Suppressor macrophage treated with lipopolysaccharide for 4 hours (primary cell): ENCODE measurements around the gene POU3F4.
A peak's percentile ranks its signal among the peaks of the same experiment; 100 is the strongest.

Source experiments
- DNase-seq: peaks from one replicate; pipeline ENCODE4 v3.0.0-alpha.2; 2020

POU3F4 gene

DNA sequence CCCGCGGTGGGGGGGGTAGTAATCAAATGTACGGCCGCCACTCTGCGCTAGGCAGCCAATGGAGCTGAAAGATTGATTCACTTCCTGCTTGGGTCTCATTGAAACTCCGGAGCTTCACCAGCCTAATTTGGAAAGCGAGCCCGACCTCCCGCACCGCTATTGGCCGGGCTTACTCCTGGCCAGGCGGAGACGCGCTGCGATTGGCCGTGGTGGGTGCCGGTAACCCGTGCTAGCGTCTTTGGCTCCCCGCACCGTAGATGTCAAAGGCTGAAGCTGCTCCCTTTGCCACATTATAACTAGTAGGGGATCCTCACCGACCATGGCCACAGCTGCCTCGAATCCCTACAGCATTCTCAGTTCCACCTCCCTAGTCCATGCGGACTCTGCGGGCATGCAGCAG lies at the start of gene POU3F4:
Gene POU3F4, plus strand, starts transcription at position 285 of the 400 bp plus-strand sequence. Its CDS starts 35 bp downstream, at position 320.
- no peak for DNase-seq

GRCh38 chrX:83469551-83469950 lies 38.5 kb upstream of the POU3F4 start:
- DNase-seq, result peak; percentile 9

- DNase-seq, result no peak
Observed at GRCh38 chrX:83495898-83496297, 12.2 kb upstream of the POU3F4 start.

DNA sequence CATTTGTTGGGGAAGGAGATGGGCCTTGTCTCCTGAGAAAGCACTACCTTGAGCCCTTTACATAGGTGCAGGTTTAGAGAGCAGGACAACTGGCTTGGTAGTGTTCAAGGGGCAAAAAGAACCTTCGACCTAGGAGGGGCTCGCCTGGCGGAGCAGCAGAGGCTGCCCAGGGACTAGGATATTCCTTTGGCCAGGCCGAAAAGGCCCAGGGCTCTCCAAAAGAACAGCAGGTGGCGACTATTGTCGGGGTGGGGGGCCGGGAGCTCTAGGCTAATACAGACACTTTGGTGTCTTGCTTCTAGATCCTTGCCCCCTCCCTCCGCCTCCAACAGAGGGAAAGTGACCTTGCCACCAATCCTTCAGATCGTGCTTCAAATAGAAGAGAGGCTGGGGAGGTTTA lies 7.1 kb upstream of the POU3F4 start:
- no peak for DNase-seq

DNA sequence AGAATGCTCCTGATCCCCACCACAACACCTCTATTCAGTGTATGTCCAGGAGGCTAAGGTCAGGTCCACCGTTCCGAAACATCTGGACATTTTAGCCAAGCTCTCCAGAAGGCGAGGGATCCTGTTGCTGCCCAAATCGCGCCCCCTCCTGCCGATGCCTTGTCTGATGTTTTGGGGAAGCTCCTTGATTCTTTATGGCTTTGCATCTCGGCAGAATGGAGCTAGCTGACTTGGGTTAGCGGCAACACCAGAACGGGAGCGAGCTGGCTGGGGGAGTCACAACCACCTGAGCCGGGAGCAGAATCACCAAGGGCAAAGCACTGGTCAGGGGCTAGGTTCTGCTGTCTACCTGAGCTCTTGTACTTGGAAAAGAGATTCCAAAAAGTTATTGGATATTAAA lies 6.6 kb upstream of the POU3F4 start:
- DNase-seq, result no peak

GRCh38 chrX:83504721-83505479 lies 3.2 kb upstream of the POU3F4 start:
- DNase-seq, result no peak

DNA sequence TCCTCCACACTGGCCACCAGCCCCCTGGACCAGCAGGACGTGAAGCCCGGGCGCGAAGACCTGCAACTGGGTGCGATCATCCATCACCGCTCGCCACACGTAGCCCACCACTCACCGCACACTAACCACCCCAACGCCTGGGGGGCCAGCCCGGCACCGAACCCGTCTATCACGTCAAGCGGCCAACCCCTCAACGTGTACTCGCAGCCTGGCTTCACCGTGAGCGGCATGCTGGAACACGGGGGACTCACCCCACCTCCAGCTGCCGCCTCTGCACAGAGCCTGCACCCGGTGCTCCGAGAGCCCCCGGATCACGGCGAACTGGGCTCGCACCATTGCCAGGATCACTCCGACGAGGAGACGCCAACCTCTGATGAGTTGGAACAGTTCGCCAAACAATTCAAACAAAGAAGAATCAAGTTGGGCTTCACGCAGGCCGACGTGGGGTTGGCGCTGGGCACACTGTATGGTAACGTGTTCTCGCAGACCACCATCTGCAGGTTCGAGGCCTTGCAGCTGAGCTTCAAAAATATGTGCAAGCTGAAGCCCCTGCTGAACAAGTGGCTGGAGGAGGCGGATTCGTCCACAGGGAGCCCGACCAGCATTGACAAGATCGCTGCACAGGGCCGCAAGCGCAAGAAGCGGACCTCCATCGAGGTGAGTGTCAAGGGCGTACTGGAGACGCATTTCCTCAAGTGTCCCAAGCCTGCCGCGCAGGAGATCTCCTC lies 600 bp downstream of the POU3F4 start:
- DNase-seq, result no peak

DNA sequence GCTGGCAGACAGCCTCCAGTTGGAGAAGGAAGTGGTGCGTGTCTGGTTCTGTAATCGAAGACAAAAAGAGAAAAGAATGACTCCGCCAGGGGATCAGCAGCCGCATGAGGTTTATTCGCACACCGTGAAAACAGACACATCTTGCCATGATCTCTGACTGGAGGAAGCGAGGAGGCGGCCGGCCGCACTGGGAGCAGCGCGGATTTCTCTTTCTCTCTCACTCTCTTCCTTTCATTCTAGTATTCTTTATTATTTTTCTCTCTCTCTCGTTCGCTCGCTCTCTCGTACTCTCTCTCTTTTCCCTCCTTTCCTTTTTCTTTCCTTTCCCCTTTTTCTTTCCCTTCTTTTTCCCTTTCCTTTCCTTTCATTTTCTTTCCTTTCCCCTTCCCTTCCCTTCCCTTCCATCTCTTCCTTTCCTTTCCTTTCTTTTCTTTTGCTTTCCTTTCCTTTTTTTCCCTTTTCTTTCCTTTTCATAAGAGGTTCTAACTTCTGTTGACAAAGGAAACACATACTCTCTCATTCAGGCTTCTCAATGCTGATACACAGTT lies 1.2 kb downstream of the POU3F4 start:
- DNase-seq, result no peak

- no peak for DNase-seq
Observed at GRCh38 chrX:83510510-83511062, 2.5 kb downstream of the POU3F4 start.

GRCh38 chrX:83511208-83511607 lies 3.1 kb downstream of the POU3F4 start:
- no peak for DNase-seq

DNA sequence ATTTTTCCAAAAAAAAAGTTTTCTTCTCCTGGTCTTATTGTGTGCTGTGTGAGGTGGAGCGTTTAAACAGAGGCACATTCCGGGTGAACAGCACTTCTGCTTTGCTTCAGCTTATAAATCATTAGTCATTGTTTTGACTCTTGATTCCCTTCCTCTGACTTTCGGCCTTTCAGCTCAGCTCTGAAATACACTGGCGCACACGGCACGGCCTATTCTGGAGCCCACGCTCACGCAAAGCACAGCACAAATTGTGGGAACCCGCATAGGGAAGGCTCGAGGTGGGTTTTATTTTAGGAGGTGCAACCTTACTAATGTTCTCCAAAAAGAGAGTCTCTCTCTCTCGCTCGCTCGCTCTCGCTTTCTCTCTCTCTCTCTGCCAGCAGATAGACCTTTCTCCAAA lies 4.0 kb downstream of the POU3F4 start:
- DNase-seq, result no peak

- no peak for DNase-seq
Observed at GRCh38 chrX:83516597-83516996, 8.5 kb downstream of the POU3F4 start.

DNA sequence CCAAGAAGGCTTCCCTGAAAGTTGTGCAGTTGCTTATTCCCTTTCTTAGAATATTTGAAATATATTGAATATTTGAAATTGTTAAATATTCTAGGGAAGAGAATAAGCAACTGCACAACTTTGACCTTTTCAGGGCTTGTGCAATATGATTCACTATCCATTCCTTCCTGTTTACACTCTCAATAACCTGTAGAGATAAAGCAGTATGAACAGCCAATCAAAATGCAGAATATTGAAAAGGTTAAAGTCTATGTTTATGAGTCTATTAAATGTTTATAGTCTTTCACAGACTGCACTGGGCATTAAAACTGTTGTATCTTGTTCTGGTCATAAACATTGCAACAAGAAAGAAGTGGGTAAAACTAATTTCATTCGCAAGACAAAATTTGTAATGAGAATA lies 13.8 kb downstream of the POU3F4 start:
- no peak for DNase-seq

DNA sequence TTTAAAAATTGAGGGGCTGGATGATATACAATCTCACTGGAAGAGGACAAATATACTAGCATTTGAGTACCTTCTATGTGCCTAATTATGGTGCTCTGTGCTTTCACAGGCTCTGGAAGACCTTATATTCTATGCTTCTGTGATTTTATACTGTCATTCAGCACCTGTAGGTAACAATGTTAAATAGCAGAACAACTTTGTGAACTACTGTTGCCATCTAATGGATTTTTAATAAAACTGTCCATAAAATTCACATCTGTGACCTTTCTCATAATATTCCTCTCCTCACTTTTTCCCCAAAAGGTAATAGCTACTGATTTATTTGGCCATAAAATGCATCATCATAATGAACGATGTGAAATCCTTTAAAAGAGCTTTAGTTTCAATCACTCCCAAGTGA lies 21.9 kb downstream of the POU3F4 start:
- DNase-seq, result no peak

- no peak for DNase-seq
Observed at GRCh38 chrX:83535417-83536196, 27.5 kb downstream of the POU3F4 start.
